AG20443 (cell line): Measurements from ENCODE around the gene SLC31A1.

ENCODE experiments used
- DNase-seq: peaks from one replicate; pipeline ENCODE4 v3.0.0; 2012; ENCODE audit warnings: low spot score, mixed read lengths

SLC31A1 gene

GRCh38 chr9:113221003-113221799, at the start of gene SLC31A1, which contains the start of gene FKBP15:
SLC31A1 (plus strand) TSS chr9:113221544; CDS start chr9:113256149, 34,605 bp downstream.
FKBP15 (minus strand) TSS chr9:113221277; CDS start chr9:113221243, 34 bp downstream.
- peak; percentile 99 for DNase-seq

GRCh38 chr9:113173341-113173740, 48.0 kb upstream of the SLC31A1 start:
- DNase-seq, result no peak

- no peak for DNase-seq
These were observed 44.5 kb upstream of the SLC31A1 start for GRCh38 chr9:113176803-113177202.

- DNase-seq, result no peak
These were observed 44.1 kb upstream of the SLC31A1 start for GRCh38 chr9:113177251-113177650.

GRCh38 chr9:113178087-113178486, 43.3 kb upstream of the SLC31A1 start:
- DNase-seq, result peak; percentile 64

GRCh38 chr9:113179839-113180238, 41.5 kb upstream of the SLC31A1 start:
- DNase-seq, result no peak

- no peak for DNase-seq
These were observed 40.2 kb upstream of the SLC31A1 start for GRCh38 chr9:113181165-113181564.

GRCh38 chr9:113183956-113184488, 37.3 kb upstream of the SLC31A1 start:
- no peak for DNase-seq

- no peak for DNase-seq
These were observed 36.8 kb upstream of the SLC31A1 start for GRCh38 chr9:113184539-113184938.

- no peak for DNase-seq
These were observed 36.1 kb upstream of the SLC31A1 start for GRCh38 chr9:113185271-113185670.

- DNase-seq, result no peak
These were observed 35.1 kb upstream of the SLC31A1 start for GRCh38 chr9:113186137-113186755.

GRCh38 chr9:113187929-113188595, 33.3 kb upstream of the SLC31A1 start:
- DNase-seq, result peak; percentile 91

GRCh38 chr9:113192455-113192854, 28.9 kb upstream of the SLC31A1 start:
- no peak for DNase-seq

GRCh38 chr9:113199683-113200329, 21.5 kb upstream of the SLC31A1 start:
- no peak for DNase-seq

- no peak for DNase-seq
These were observed 15.9 kb upstream of the SLC31A1 start for GRCh38 chr9:113205432-113205831.

- DNase-seq, result no peak
These were observed 15.5 kb upstream of the SLC31A1 start for GRCh38 chr9:113205861-113206260.

- no peak for DNase-seq
These were observed 10.5 kb upstream of the SLC31A1 start for GRCh38 chr9:113210815-113211214.

GRCh38 chr9:113215132-113215531, 6.2 kb upstream of the SLC31A1 start:
- DNase-seq, result no peak

- no peak for DNase-seq
These were observed 4.9 kb upstream of the SLC31A1 start for GRCh38 chr9:113216406-113216805.

GRCh38 chr9:113219186-113219936, 2.0 kb upstream of the SLC31A1 start:
- no peak for DNase-seq

- DNase-seq, result peak; percentile 46
These were observed 1.4 kb upstream of the SLC31A1 start for GRCh38 chr9:113219969-113220368.
